GM19239 (cell line): ENCODE results near the gene KSR2.

Experiments used
- DNase-seq: peaks from one replicate; pipeline ENCODE4 v3.0.0; 2011; ENCODE audit warnings: low spot score; ENCODE audit not compliant: insufficient read length
- FAIRE-seq: peaks from 2 replicates; lab custom pipeline; 2011; peaks lifted over from hg19 to GRCh38; lab: Jason Lieb, UNC

The KSR2 gene

GRCh38 chr12:117563706-117564105 is 405.1 kb downstream of the KSR2 start:
- no peak for DNase-seq
- FAIRE-seq = no peak

- FAIRE-seq (no peak), DNase-seq (no peak)
Measured at GRCh38 chr12:117563007-117563406, 405.8 kb downstream of the KSR2 start.

- DNase-seq = no peak
- FAIRE-seq = no peak
Measured at GRCh38 chr12:117561990-117562389, 406.8 kb downstream of the KSR2 start.

- no peak for DNase-seq
- no peak for FAIRE-seq
Measured at GRCh38 chr12:117559978-117560377, 408.8 kb downstream of the KSR2 start.

- FAIRE-seq (no peak), DNase-seq (no peak)
Measured at GRCh38 chr12:117555889-117556288, 412.9 kb downstream of the KSR2 start.

- DNase-seq (no peak), FAIRE-seq (no peak)
Measured at GRCh38 chr12:117552971-117553370, 415.8 kb downstream of the KSR2 start.

GRCh38 chr12:117551665-117552064 is 417.1 kb downstream of the KSR2 start:
- DNase-seq (no peak), FAIRE-seq (no peak)

GRCh38 chr12:117547209-117547608 is 421.6 kb downstream of the KSR2 start:
- DNase-seq = no peak
- no peak for FAIRE-seq

GRCh38 chr12:117545216-117545615 is 423.6 kb downstream of the KSR2 start:
- no peak for DNase-seq
- FAIRE-seq = no peak

GRCh38 chr12:117540011-117540410 is 428.8 kb downstream of the KSR2 start:
- FAIRE-seq = no peak
- DNase-seq = no peak

- no peak for FAIRE-seq
- no peak for DNase-seq
Measured at GRCh38 chr12:117538926-117539325, 429.9 kb downstream of the KSR2 start.

GRCh38 chr12:117538032-117538690 is 430.6 kb downstream of the KSR2 start:
- FAIRE-seq (no peak), DNase-seq (no peak)

GRCh38 chr12:117533687-117534086 is 435.1 kb downstream of the KSR2 start:
- no peak for FAIRE-seq

GRCh38 chr12:117530796-117531195 is 438.0 kb downstream of the KSR2 start:
- DNase-seq (no peak), FAIRE-seq (no peak)

More at GRCh38 chr12:117533687-117534086, 435.1 kb downstream of the KSR2 start:
- DNase-seq = no peak

- no peak for DNase-seq
- no peak for FAIRE-seq
Measured at GRCh38 chr12:117528538-117528937, 440.3 kb downstream of the KSR2 start.

GRCh38 chr12:117527479-117527855 is 441.3 kb downstream of the KSR2 start:
- DNase-seq (no peak), FAIRE-seq (no peak)

GRCh38 chr12:117526757-117527478 is 441.9 kb downstream of the KSR2 start:
- DNase-seq = no peak
- no peak for FAIRE-seq

GRCh38 chr12:117525766-117526165 is 443.0 kb downstream of the KSR2 start:
- no peak for FAIRE-seq

GRCh38 chr12:117524806-117525205 is 444.0 kb downstream of the KSR2 start:
- no peak for DNase-seq
- no peak for FAIRE-seq

More at GRCh38 chr12:117525766-117526165, 443.0 kb downstream of the KSR2 start:
- no peak for DNase-seq

- DNase-seq = no peak
- no peak for FAIRE-seq
Measured at GRCh38 chr12:117523971-117524370, 444.8 kb downstream of the KSR2 start.

- DNase-seq = no peak
- FAIRE-seq = no peak
Measured at GRCh38 chr12:117522559-117522958, 446.2 kb downstream of the KSR2 start.

GRCh38 chr12:117521867-117522266 is 446.9 kb downstream of the KSR2 start:
- FAIRE-seq (no peak), DNase-seq (no peak)
